ENCODE data around the gene NT5C3A.
A peak's percentile ranks its signal among the peaks of the same experiment; 100 is the strongest.

The NT5C3A gene

DNA sequence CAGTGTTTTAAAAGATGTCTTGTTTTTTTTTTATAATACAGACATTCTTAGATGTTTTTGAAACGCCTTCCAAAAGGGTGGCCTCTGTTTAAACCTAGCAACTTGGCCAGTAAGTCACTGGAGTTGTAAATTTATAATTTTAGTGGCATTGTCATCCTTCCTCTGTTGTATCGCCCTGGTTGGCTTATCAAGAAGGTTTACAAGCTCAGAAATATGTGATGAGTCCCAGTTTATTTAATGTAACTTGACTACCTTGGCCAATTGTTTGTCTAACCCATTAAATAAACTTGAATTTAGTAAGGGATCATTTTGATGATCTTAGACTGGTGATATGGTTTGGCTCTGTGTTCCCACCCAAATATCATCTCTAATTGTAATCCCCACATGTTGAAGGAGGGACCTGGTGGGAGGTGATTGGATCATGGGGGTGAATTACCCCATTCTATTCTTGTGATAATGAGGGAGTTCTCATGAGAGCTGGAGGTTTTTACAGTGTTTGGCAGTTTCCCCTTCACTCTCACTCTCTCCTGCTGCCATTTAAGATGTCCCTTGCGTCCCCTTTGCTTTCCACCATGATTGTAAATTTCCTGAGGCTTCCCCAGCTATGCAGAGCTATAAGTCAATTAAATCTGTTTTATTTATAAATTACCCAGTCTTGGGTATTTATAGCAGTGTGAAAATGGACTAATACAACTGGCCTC is 13.4 kb upstream of the NT5C3A start:
- DNase-seq (ENCODE audit: low read depth) = peak; percentile 9

DNA sequence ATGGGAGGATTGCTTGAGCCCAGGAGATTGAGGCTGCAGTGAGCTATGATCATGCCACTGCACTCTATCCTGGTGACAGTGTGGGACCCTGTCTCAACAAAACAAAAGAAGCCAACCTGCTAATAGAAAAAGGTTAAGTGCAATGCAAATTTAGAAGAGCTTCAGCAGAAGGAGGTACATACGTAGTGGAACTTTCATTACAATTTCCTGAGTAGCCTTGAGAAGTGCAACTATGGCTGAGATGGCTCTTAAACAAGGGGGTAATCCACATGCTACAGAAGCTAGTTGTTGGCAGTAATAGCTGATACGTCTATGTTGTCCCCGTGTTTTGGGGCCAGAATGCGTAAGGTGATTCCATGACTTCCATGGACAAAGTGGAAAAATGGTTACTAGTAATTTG is 10.7 kb upstream of the NT5C3A start:
- DNase-seq (ENCODE audit: low read depth) = no peak

DNA sequence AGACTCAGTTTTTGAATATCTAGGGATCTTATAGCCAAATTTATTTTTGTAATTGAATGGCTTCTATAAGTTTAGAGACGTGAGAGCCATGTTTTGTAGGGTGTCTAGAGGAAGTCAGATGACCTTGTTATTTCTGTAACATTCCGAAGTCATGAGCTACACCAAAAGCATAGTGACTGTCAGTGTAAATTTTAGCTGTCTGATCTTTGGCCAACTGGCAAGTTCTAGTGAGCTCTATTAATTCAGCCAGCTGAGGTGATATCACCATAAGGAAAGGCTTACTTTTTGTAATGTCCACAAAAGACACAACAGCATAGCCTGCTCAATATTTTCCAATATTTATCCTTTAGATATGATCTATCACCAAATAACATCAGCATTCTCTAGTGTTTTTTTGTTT is 9.9 kb upstream of the NT5C3A start:
- peak; percentile 87 for DNase-seq (ENCODE audit: low read depth)

DNA sequence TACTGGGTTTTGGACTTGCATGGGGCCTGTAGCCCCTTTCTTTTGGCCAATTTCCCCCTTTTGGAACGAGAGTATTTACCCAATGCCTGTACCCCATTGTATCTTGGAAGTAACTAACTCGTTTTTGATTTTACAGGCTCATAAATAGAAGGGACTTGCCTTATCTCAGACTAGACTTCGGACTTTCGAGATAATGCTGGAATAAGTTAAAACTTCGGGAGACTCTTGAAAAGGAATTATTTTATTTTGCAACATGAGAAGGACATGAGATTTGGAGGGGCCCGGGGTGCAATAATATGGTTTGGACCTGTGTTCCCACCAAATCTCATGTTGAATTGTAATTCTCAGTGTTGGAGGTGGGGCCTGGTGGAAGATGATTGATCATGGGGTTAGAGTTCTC is 8.3 kb upstream of the NT5C3A start:
- DNase-seq (ENCODE audit: low read depth) = no peak

DNA sequence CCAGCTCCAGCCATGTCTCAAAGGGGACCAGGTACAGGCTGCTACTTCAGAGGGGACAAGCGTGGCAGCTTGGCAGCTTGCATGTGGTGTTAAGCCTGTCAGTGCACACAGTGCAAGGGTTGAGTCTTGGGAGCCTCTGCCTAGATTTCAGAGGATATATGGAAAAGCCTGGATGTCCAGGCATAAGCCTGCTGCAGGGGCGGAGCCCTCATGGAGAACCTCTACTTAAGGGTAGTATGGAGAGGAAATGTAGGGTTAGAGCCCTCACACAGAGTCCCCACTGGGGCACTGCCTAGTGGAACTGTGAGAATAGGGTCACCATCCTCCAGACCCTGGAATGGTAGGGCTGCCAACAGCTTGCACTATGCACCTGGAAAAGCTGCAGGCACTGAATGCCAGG is 7.7 kb upstream of the NT5C3A start:
- no peak for DNase-seq (ENCODE audit: low read depth)

DNA sequence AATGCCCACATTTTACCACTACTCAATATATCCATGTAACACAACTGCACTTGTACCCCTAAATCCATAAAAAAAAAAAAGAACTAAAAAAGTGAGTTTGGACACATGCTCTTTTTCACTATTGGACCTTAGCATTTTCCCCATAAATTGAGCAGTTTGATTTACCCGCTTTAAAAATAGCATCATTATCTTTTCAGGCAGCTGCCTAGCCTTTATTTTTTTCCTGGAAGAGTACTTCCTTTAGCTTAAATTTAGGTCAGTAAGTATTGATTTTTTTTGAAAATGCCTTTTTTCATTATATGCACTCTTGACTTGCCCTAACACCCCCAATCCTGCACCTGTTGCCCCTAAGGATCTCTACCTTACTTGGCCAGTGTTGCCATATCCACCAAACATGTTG is 5.3 kb upstream of the NT5C3A start:
- DNase-seq (ENCODE audit: low read depth) = no peak

DNA sequence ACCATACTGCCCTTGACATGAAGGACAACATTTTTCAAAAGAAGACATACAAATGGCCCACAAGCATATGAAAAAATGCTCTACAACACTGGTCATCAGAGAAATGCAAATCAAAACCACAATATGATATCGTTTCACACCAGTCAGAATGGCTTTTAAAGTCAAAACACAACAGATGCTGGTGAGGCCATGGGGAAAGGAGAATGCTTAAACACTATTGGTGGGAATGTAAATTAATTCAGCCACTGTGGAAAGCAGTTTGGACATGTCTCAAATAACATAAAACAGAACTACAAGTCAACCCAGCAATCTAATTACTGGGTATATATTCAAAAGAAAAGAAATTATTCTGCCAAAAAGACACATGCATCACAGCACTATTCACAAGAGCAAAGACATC is 4.2 kb upstream of the NT5C3A start:
- no peak for DNase-seq (ENCODE audit: low read depth)

DNA sequence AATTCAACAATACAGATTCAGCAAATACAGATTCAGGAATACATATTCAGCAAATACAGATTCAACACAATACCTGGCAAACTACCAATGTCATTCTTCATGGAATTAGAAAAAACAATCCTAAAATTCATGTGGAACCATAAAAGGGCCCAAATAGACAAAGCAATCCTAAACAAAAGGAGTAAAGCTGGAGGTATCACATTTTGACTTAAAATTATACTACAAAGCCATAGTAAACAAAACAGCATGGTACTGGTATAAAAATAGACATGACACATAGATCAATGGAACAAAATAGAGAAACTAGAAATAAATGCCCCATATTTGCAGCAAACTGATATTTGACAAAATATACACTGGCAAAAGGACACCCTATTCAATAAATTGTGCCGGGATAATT is 3.4 kb upstream of the NT5C3A start:
- no peak for DNase-seq (ENCODE audit: low read depth)

DNA sequence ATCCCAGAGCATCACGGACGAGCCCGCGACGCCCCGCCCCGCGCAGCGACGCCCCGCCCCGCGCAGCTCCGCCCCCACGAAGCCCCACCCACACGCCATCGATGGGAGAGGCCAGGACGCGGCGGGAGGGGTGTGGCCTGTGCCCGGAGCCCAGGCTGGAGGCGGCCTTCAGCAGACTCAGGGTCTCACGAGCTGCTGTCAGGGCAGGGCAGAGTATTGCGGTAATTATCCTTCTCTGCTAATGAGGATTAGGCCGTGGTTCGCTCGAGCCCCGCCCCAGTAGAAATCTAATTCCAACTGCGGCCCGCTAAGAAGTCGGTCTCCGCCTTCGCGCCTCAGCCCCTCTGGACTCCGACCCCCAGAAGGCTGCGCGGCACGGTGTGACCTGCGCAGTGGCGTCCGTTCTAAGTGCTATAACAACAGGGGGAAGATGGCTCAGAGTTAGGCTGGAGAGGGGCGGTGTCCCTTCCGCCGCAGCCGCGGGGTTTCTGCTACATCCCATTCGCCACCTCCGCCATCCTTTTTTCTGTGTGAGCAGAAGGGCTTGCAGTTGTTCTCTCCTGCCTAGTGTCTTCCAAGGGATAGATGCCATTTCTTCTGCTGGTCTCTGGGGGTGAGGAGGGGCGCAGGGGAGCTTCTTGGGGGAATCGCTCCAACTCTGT is 337 bp upstream of the NT5C3A start:
- DNase-seq (ENCODE audit: low read depth) = peak; percentile 96

DNA sequence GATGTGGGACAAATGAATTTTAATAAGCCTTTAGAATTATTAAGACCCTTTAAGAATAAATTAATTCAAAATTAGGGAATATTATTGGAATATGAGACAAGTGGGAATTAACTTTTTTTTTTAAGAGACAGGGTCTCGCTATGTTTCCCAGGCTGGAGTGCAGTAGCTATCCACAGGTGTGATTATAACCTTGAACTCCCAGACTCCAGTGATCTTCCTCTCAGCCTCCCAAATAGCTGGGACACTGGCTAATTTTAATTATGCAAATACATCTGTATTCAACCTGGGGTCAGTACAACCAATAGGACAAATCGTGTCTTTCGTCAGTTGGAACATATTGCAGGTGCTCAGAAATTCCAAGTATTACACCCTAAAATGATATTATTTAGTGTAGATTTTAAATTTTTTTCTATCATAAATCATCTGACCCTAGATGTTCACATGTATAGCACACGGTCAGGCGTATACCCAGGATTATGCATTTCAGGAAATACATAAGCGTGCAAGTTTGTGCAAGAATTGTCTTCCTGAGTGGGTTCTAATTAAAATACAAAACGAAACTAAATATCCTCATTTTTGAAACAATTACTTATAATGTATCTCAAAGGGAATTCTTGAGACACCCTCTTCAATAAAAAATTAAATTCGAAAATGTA is 1.2 kb downstream of the NT5C3A start:
- DNase-seq (ENCODE audit: low read depth) = no peak

DNA sequence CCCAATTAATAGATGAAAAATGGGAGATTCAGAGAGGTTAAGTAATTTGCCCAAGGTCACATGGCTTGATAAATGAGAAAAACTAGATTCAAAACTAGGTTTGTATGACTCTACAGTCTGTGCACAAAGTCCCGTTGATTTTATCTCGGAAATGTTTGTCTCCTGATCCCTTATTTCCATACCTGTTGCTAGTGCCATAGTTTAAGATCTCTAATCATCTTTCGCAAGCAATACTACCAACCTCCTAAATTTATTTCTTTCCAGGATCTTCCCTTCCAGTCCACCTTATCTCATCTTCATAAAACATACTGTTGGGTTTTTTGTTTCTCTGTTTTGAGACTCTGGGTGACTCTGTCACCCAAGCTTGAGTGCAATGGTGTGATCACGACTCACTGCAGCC is 2.9 kb downstream of the NT5C3A start:
- no peak for DNase-seq (ENCODE audit: low read depth)

DNA sequence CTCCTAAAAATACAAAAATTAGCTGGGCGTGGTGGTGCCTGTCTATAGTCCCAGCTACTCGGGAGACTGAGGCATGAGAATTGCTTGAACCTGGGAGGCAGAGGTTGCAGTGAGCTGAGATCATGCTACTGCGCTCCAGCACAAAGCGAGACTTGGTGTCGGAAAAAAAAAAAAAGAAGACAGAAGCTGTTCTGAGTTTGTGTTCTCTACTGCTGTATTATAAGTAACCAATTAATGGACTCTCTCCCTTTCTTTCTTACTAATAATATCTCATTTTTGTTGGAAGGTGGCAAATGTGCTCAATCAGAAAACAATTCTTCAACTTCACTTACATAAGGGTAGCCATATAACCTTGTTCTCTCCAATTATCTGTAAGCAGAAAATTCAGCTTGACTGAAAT is 7.4 kb downstream of the NT5C3A start:
- DNase-seq (ENCODE audit: low read depth) = no peak

DNA sequence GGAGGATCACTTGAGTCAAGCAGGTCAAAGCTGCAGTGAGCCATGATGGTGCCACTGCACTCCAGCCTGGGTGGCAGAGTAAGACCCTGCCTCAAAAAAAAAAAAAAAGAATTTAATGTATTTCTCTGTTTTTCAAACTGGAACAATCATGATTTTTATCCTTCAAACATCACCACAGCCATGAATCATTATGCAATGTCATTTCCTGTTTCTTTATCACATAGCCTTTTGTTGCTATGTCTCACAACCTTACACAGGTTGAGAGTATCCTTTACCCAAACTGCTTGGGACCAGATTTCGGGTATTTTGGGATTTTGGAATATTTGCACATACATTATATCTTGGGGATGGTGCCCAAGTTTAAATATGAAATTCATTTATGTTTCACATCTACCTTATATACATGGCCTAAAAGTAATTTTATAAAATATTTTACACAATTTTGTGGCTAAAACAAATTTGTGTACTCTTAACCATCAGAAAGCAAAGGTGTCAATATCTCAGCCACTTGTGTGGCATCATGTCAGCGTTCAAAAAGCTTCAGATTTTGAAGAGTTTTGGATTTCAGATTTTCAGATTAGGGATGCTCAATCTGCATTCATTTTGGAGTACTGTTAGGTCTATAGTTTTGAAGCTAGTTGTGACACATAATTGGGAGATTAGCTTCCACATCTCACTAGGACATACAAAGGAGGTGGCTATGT is 8.2 kb downstream of the NT5C3A start:
- DNase-seq (ENCODE audit: low read depth) = peak; percentile 43

DNA sequence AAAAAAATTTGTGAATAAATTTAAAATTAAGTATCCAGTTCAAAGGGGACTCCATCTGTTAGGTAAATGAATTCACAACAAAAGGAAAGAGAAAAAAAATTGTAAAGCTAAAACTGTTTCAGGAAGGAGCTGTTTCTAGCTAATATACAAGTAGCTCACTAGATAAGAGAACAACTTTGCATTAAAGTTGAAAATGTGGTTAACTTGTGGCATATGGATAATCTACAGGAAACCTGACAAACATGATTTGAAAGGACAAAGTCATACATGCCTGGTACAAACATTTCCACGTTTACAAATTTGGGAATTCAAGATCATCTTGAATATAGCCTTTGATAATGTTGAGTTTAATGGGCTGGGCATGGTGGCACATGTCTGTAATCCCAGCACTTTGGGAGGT is 8.9 kb downstream of the NT5C3A start:
- no peak for DNase-seq (ENCODE audit: low read depth)

DNA sequence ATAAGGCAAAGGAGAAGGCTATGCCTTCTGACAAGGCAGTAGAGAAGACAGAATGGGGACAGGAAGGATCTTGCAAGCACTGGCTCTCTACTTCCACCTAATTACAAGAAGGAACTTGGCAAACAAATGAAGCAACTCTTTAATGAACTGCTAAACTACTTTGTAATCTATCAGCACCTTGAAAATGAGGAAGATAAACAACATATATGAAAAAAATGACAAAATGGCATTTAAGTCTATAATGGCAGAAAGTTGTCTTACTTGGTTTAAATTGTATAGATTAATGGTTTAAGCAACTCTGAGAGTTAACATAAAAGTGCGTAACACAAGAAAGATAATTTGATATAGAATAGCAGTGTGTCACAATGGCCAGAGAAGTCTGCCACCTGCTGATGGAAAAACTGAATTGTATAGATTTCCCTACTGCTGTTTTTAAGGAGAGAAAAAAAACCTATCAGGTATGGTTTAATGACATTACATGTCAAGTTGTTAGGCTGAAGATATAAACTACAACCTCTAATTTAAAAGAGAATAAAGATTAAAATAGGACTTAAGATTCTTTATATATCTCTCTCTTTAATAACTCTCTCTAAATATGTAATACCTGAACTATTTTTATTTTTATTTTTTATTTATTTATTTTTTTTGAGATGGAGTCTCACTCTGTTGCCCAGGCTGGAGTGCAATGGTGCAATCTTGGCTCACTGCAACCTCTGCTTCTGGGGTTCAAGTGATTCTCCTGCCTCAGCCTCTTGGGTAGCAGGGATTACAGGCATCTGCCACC is 11.8 kb downstream of the NT5C3A start:
- DNase-seq (ENCODE audit: low read depth) = peak; percentile 66

DNA sequence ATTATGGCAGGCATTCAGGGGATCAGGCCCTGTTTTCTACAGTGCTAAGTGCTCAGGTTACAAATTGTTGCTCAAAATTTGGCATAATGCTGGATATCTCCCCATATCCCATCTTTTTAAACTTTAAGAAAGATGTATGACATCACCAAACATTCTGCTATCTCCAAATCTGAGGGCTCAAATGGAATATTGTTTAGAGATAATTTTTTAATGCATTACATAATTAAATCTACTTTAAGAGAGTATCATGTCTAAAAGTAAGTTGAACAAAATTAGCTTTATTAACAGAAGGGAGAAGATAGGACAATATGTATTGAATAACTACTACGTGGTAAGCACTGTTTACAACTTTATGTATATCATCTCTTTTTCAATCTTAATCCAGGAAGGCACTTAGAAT is 13.9 kb downstream of the NT5C3A start:
- DNase-seq (ENCODE audit: low read depth) = no peak

DNA sequence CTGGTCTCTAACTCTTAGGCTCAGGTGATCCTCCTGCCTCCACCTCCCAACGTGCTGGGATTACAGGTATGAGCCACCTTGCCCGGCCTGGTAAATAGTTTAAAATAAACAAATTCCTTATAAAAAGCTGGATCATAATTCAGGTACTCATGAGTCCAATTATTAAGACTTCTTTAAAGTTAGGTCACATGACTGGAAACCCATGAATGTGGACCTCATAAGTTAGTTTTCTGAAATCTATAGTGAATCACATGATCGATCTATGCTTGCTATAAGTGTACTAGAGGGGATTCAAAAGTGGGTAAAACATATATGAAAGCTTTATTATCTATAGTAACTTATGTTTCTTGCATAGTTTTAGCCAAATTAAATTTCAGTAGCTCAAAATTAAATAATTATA is 14.3 kb downstream of the NT5C3A start:
- no peak for DNase-seq (ENCODE audit: low read depth)

DNA sequence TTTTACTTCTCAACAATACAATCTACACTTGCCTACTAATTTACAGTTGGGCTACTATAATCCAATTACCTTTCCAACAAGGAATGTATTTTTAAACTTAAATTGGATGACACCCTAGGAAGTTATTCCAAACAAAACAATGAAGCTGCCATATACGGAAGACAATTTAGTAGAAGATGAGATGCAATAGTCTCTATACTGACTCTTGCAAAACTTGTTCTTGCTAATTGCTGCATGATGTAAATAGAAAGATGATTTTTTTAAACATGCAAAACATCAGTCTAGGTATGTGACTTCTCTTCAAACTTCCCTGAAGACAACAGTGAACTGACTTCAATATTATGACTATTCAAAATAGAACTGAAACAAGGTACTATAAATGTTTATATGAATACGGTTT is 17.6 kb downstream of the NT5C3A start:
- DNase-seq (ENCODE audit: low read depth) = peak; percentile 72

DNA sequence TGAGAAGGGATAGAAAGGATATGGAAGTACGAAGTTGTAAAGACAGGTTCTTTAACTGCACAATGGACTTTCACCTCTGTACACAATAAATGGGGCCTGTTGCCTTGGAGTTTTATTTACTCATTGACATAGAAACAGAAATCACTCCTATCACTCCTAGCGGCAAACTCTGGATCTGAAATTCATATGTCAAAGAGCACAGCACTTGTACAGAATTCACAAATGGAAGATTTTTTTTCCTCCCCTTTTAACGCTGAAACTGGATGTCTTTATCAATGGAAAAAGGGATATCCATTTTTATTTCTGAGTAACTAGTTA is 18.2 kb downstream of the NT5C3A start:
- no peak for DNase-seq (ENCODE audit: low read depth)

DNA sequence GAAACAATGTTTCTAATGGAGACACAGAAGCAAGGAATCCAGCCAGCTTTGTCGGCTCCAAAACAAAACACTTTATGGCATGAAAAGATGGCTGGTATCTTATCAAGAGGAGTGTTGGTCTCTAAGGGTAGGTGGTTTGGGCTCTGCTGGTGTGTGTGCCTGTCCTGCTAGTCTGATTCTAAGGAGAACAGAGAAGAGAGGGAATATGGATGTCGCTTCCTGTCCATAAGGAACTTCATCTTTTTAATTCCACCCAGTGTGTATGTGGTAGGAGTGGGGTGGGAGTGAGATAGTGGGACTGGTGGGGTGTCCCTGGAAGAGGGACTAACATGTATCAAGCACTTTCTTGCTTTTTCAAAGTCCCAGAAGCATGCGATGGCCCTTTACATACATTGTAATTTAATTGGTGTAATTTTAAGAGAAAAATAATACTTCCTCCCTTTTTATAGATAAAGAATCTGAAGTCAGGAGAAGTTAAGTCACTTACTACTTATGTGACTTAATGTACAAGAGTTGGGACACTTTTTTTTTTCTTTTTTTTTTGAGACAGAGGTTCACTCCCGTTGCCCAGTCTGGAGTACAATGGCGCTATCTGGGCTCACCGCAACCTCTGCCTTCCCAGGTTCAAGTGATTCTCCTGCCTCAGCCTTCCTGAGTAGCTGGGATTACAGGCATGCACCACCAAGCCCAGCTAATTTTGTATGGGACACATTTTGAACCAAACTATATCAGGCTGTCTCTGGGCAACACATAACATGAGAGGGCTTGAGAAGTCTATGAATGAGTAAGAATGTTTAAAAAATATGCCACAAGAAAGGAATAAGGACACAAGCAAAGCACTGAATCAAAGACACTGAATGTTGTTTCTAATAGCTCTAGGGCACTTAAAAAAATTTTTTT is 18.8 kb downstream of the NT5C3A start:
- no peak for DNase-seq (ENCODE audit: low read depth)
